HCT116 (cell line): ENCODE data around the gene VIT. TPM values are rescaled to one million over a fixed set of nuclear protein-coding genes. Genes with fewer than 3 reads are reported as not detected.

Experiments used
- ATAC-seq: fragments of 200-7000 bp; cut with Tn5 transposase; 2 replicates; pipeline ENCODE4 v1.9.1; 2020; ENCODE audit warnings: mild to moderate bottlenecking, moderate library complexity
- BruUV-seq: library from RNA; stranded (reverse); fragments of 400-500 nt; replicated peaks from 2 replicates; lab custom pipeline; 2021; lab: Mats Ljungman, UMichigan
- CTCF ChIA-PET: fragments of 300-600 bp; sonication (Branson Sonifier 250); formaldehyde crosslinking; loops from one replicate; lab custom pipeline; 2021; ENCODE audit warnings: antibody characterized with exemption; lab: Charles Lee
- POLR2A ChIA-PET: fragments of 300-600, 350-600 bp; sonication (Branson Sonifier 250); formaldehyde crosslinking; loops from one replicate; lab custom pipeline; 2021; ENCODE audit warnings: antibody characterized with exemption; lab: Charles Lee
- RAD21 ChIA-PET, 2 experiments: fragments of 300-600 bp; sonication (Branson Sonifier 250); formaldehyde crosslinking; loops; one replicate each; lab custom pipeline; 2023; ENCODE audit warnings: low total read pairs in 2 of 2; ENCODE audit not compliant: uncharacterized antibody in 2 of 2, unreplicated experiment in 2 of 2, low non-redundant PET in 1 of 2; lab: Charles Lee
- DNase-seq: peaks from one replicate; pipeline ENCODE4 v3.0.0-alpha.2; 2010; ENCODE audit warnings: low read depth, low spot score
- H2AFZ ChIP-seq: fragments of 200-600 bp; shearing (Covaris generic), sonication (generic); 2 replicates; pipeline ENCODE4 v1.6.1; 2017; ENCODE audit warnings: low read depth, mixed run types, mixed read lengths, antibody characterized with exemption, low read length; ENCODE audit not compliant: poor library complexity, severe bottlenecking
- H3K27ac ChIP-seq: 2 replicates; pipeline ENCODE4 v1.5.1; 2012; ENCODE audit warnings: low read depth, low read length
- H3K27me3 ChIP-seq: fragments of 200-600 bp; sonication (generic); 2 replicates; pipeline ENCODE4 v1.6.1; 2016; ENCODE audit warnings: mixed run types, low read length, mixed read lengths; ENCODE audit not compliant: insufficient read depth
- H3K36me3 ChIP-seq, 2 experiments: fragments of 200-500 bp in 1 of 2; fragments of 200-600 bp in 1 of 2; sonication (Bioruptor generic) in 1 of 2; sonication (generic) in 1 of 2; 2 replicates each; pipeline versions ENCODE4 v1.5.1 to v1.6.1; 2014 to 2016; ENCODE audit warnings: low read length in 2 of 2, inconsistent platforms in 1 of 2, mixed read lengths in 1 of 2, mixed run types in 1 of 2; ENCODE audit not compliant: insufficient read depth in 2 of 2, control insufficient read depth in 1 of 2
- H3K4me1 ChIP-seq, 2 experiments: fragments of 200-600 bp in 1 of 2; sonication (generic) in 1 of 2; 2 replicates each; pipeline versions ENCODE4 v1.5.1 to v1.6.1; 2012 to 2017; ENCODE audit warnings: low read length in 2 of 2, inconsistent platforms in 1 of 2, mild to moderate bottlenecking in 1 of 2, mixed read lengths in 1 of 2, mixed run types in 1 of 2, moderate library complexity in 1 of 2; ENCODE audit not compliant: insufficient read depth in 2 of 2, control insufficient read depth in 1 of 2
- H3K4me2 ChIP-seq: fragments of 200-600 bp; sonication (generic); 2 replicates; pipeline ENCODE4 v1.6.1; 2017; ENCODE audit warnings: mixed run types, low read length, mixed read lengths
- H3K4me3 ChIP-seq, 2 experiments: fragments of 200-600 bp in 1 of 2; sonication (generic) in 1 of 2; replicated peaks in 1 of 2; 2 replicates each; pipeline ENCODE4 v1.5.1; 2011 to 2016; ENCODE audit warnings: low read length in 2 of 2, control low read depth in 1 of 2, low read depth in 1 of 2, mild to moderate bottlenecking in 1 of 2, mixed read lengths in 1 of 2, mixed run types in 1 of 2
- H3K79me2 ChIP-seq: fragments of 200-600 bp; sonication (generic); 2 replicates; pipeline ENCODE4 v1.6.1; 2017; ENCODE audit warnings: mild to moderate bottlenecking, mixed run types, low read length, moderate library complexity, mixed read lengths; ENCODE audit not compliant: insufficient read depth
- H3K9ac ChIP-seq: fragments of 200-600 bp; sonication (generic); 2 replicates; pipeline ENCODE4 v1.6.1; 2016; ENCODE audit warnings: low read length, mixed read lengths
- H3K9me2 ChIP-seq: fragments of 200-600 bp; sonication (generic), shearing (Covaris generic); 2 replicates; pipeline ENCODE4 v1.6.1; 2017; ENCODE audit warnings: mixed run types, mild to moderate bottlenecking, moderate library complexity; ENCODE audit not compliant: insufficient read depth
- H3K9me3 ChIP-seq, 2 experiments: fragments of 200-500 bp in 1 of 2; fragments of 200-600 bp in 1 of 2; sonication (Bioruptor generic) in 1 of 2; sonication (generic) in 1 of 2; 2 replicates each; pipeline ENCODE4 v1.6.1; 2014 to 2017; ENCODE audit warnings: low read length in 2 of 2, mixed read lengths in 2 of 2, inconsistent platforms in 1 of 2, low read depth in 1 of 2, mild to moderate bottlenecking in 1 of 2, mixed run types in 1 of 2, moderate library complexity in 1 of 2; ENCODE audit not compliant: control insufficient read depth in 1 of 2, insufficient read depth in 1 of 2
- H4K20me1 ChIP-seq: fragments of 200-600 bp; sonication (generic), shearing (Covaris generic); 2 replicates; pipeline ENCODE4 v1.6.1; 2017; ENCODE audit warnings: mixed run types, mild to moderate bottlenecking, moderate library complexity; ENCODE audit not compliant: insufficient read depth
- CEBPB ChIP-seq: IDR thresholded peaks from 2 replicates; pipeline ENCODE4 v1.6.1; 2012; ENCODE audit warnings: low read depth
- EGR1 ChIP-seq: IDR thresholded peaks from 2 replicates; pipeline ENCODE4 v1.6.1; 2012; ENCODE audit warnings: low read depth
- ELF1 ChIP-seq: IDR thresholded peaks from 2 replicates; pipeline ENCODE4 v1.6.1; 2012; ENCODE audit warnings: low read depth, borderline replicate concordance
- EZH2phosphoT487 ChIP-seq: fragments of 200-600 bp; IDR thresholded peaks from 2 replicates; pipeline ENCODE4 v1.6.1; 2018; ENCODE audit warnings: antibody characterized with exemption, borderline replicate concordance
- POLR2AphosphoS5 ChIP-seq: IDR thresholded peaks from 2 replicates; pipeline ENCODE4 v1.6.1; 2011; ENCODE audit warnings: mild to moderate bottlenecking, low read depth, low read length, moderate library complexity
- RAD21 ChIP-seq: IDR thresholded peaks from 2 replicates; pipeline ENCODE4 v1.6.1; 2012; ENCODE audit warnings: low read depth, mild to moderate bottlenecking
- SIN3A ChIP-seq: IDR thresholded peaks from 2 replicates; pipeline ENCODE4 v1.6.1; 2012; ENCODE audit warnings: low read depth
- SP1 ChIP-seq: IDR thresholded peaks from 2 replicates; pipeline ENCODE4 v1.6.1; 2012; ENCODE audit warnings: low read depth
- SRF ChIP-seq: IDR thresholded peaks from 2 replicates; pipeline ENCODE4 v1.6.1; 2012; ENCODE audit warnings: low read depth
- TCF7L2 ChIP-seq: IDR thresholded peaks from 2 replicates; pipeline ENCODE4 v1.7.0; 2011; ENCODE audit warnings: borderline replicate concordance, inconsistent platforms; ENCODE audit not compliant: insufficient read depth, insufficient read length; ENCODE audit errors: extremely low read depth
- ZFX ChIP-seq: fragments of 450-650 bp; IDR thresholded peaks from 2 replicates; pipeline ENCODE4 v1.6.1; 2017
- ZNF274 ChIP-seq: fragments of 200-500 bp; sonication (Bioruptor generic); IDR thresholded peaks from 2 replicates; pipeline ENCODE4 v1.6.1; 2014; ENCODE audit warnings: mild to moderate bottlenecking, low read depth, low read length, inconsistent platforms
- intact Hi-C: fragments of 100-400 bp; cut with micrococcal nuclease; formaldehyde crosslinking; loops from 2 replicates; pipeline ENCODE4 v1.10.0; 2022
- total RNA-seq: library from RNA; stranded (reverse); gene quantifications from one replicate; pipeline ENCODE4 v1.2.1, GENCODE V29; 2021; ENCODE audit not compliant: unreplicated experiment
- TF ChIP-seq, protein P1 (sequence below): IDR thresholded peaks from 2 replicates; pipeline ENCODE4 v1.6.1; 2012; ENCODE audit warnings: low read depth
- TF ChIP-seq, protein P2 (sequence below): IDR thresholded peaks from 2 replicates; pipeline ENCODE4 v1.6.1; 2012

The VIT gene
- total RNA-seq, 1 experiment from 2014 or later, result not detected

DNA sequence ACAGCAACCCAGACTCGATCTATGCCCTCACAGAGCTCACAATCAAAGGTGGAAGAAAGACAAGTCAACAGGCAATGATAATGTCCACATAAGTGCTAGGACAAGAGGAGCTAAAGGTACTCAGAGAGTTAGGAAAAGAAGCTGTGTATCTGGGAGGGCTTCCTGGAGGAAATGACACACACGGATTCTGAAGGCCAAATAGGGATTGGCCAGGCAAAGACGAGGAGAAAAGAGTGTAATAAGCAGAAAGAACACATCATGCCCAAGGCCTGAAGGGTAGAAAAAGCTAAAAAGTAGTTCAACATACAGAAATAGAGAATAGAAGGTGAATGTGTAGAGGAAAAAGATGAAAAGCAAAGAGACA, 36.1 kb downstream of the VIT start (continued):
- no peak for TF ChIP-seq ELF1
- TF ChIP-seq EGR1, result no peak
- TF ChIP-seq, protein P1, sequence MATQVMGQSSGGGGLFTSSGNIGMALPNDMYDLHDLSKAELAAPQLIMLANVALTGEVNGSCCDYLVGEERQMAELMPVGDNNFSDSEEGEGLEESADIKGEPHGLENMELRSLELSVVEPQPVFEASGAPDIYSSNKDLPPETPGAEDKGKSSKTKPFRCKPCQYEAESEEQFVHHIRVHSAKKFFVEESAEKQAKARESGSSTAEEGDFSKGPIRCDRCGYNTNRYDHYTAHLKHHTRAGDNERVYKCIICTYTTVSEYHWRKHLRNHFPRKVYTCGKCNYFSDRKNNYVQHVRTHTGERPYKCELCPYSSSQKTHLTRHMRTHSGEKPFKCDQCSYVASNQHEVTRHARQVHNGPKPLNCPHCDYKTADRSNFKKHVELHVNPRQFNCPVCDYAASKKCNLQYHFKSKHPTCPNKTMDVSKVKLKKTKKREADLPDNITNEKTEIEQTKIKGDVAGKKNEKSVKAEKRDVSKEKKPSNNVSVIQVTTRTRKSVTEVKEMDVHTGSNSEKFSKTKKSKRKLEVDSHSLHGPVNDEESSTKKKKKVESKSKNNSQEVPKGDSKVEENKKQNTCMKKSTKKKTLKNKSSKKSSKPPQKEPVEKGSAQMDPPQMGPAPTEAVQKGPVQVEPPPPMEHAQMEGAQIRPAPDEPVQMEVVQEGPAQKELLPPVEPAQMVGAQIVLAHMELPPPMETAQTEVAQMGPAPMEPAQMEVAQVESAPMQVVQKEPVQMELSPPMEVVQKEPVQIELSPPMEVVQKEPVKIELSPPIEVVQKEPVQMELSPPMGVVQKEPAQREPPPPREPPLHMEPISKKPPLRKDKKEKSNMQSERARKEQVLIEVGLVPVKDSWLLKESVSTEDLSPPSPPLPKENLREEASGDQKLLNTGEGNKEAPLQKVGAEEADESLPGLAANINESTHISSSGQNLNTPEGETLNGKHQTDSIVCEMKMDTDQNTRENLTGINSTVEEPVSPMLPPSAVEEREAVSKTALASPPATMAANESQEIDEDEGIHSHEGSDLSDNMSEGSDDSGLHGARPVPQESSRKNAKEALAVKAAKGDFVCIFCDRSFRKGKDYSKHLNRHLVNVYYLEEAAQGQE, result no peak
- TF ChIP-seq RAD21, result no peak
- no peak for TF ChIP-seq SIN3A
- TF ChIP-seq, protein P2, sequence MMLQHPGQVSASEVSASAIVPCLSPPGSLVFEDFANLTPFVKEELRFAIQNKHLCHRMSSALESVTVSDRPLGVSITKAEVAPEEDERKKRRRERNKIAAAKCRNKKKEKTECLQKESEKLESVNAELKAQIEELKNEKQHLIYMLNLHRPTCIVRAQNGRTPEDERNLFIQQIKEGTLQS, result no peak
- no peak for TF ChIP-seq SRF
- no peak for TF ChIP-seq SP1
- TF ChIP-seq TCF7L2, result no peak
- no peak for TF ChIP-seq EZH2phosphoT487
- TF ChIP-seq POLR2AphosphoS5, result no peak
- no peak for TF ChIP-seq ZNF274

DNA sequence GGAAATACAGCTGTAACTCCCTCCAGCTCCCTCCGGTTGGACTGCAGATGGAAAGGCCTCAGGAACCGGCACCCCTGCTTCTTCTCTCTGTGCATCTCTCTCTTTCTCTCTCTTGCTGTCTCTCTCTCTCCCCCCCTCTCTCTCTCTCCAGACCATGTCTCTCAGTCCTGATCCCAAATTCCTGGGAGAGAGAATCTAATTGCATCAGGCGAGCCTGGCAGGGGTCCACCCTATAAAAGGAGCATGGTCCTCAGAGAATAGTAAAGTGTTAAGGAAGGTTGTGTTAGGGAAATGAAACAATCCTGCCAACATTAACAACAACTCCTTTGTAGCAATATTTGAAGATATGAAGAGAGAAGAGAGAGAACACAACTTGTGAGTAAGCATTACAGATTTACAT, 36.7 kb downstream of the VIT start:
- Histone ChIP-seq H3K4me3 (no peak overlapping the region), H3K4me2 (no peak overlapping the region), H3K27ac (no peak overlapping the region), H3K4me1 (no peaks in the 10 kb centered on the region), H3K9ac (no peak overlapping the region), H3K9me3 (no peaks in the 10 kb centered on the region), H3K27me3 (no peaks in the 10 kb centered on the region), H2AFZ (no peak overlapping the region), H3K36me3 (no peaks in the 10 kb centered on the region), H3K79me2 (no peaks in the 10 kb centered on the region), H4K20me1 (no peaks in the 10 kb centered on the region), H3K9me2 (no peaks in the 10 kb centered on the region)
- TF ChIP-seq RAD21 (no peak), ZFX (no peak), TCF7L2 (no peak), CEBPB (no peak), ELF1 (no peak)
- POLR2A ChIA-PET, result no interaction called here
- CTCF ChIA-PET, result no interaction called here
- intact Hi-C loops, result no loop called here
- ATAC-seq (no peak), DNase-seq (no peak)
- BruUV-seq, result no TSS peak
- RAD21 ChIA-PET, result no interaction called here
